ENCODE data around the gene CHI3L2. TPM values are rescaled to one million over a fixed set of nuclear protein-coding genes. Genes with fewer than 3 reads are reported as not detected.

Gene CHI3L2
- total RNA-seq, 1 donor from 2014 or later, result 1.3 TPM

DNA sequence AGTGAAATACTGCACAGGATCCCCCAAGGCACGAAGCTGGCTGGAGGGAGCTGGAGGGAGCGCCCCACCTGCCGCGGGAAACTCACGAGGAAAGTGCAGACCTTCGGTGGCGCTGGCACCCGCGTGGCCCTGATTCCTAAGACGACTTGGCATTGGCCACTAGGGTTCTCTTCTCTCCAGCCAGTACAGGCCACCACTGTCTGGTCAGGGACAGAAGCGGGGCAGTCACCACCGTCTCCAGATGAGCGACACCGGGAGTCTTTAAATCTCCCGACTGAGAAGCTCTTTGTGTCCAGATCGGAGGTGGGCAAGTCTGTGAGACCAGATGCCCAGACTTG lies 43.9 kb downstream of the CHI3L2 start:
- no peaks in the 10 kb centered on the region for H3K27me3 Mint-ChIP-seq (ENCODE audit: unreplicated experiment)
- H3K4me3 Mint-ChIP-seq (ENCODE audit: unreplicated experiment), result no peak overlapping the region
- no peak for DNase-seq (ENCODE audit: low spot score)
- no peak overlapping the region for H3K27ac Mint-ChIP-seq (ENCODE audit: unreplicated experiment)
- no peaks in the 10 kb centered on the region for H3K9me3 Mint-ChIP-seq (ENCODE audit: unreplicated experiment)
- TF ChIP-seq, protein P1, sequence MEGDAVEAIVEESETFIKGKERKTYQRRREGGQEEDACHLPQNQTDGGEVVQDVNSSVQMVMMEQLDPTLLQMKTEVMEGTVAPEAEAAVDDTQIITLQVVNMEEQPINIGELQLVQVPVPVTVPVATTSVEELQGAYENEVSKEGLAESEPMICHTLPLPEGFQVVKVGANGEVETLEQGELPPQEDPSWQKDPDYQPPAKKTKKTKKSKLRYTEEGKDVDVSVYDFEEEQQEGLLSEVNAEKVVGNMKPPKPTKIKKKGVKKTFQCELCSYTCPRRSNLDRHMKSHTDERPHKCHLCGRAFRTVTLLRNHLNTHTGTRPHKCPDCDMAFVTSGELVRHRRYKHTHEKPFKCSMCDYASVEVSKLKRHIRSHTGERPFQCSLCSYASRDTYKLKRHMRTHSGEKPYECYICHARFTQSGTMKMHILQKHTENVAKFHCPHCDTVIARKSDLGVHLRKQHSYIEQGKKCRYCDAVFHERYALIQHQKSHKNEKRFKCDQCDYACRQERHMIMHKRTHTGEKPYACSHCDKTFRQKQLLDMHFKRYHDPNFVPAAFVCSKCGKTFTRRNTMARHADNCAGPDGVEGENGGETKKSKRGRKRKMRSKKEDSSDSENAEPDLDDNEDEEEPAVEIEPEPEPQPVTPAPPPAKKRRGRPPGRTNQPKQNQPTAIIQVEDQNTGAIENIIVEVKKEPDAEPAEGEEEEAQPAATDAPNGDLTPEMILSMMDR (IDR thresholded peaks at IDR 0.05; ENCODE audit: unreplicated experiment), result no peak
- H3K36me3 Mint-ChIP-seq (ENCODE audit: low read depth, unreplicated experiment), result no peaks in the 10 kb centered on the region
- no peaks in the 10 kb centered on the region for H3K4me1 Mint-ChIP-seq (ENCODE audit: unreplicated experiment)

DNA sequence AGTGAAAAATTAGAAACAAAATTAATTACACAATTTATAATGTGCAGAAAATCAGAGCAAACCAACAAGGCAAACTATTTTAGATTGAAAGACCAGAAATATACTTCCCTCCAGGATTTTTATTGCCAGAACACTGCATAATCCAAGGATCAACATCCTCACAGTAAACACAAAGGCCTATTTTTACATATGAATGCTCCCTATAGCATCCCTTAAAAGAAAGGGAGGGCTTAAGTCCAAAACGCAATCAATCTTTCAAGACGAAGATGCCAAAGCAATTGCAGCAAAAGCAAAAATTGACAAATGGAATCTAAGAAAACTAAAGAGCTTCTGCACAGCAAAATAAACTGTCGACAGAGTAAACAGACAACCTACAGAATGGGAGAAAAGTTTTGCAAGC lies 44.6 kb downstream of the CHI3L2 start:
- no peak overlapping the region for H3K4me3 Mint-ChIP-seq (ENCODE audit: unreplicated experiment)
- H3K27me3 Mint-ChIP-seq (ENCODE audit: unreplicated experiment), result no peaks in the 10 kb centered on the region
- H3K4me1 Mint-ChIP-seq (ENCODE audit: unreplicated experiment), result no peaks in the 10 kb centered on the region
- TF ChIP-seq, protein P1 (IDR thresholded peaks at IDR 0.05; ENCODE audit: unreplicated experiment), result no peak
- H3K27ac Mint-ChIP-seq (ENCODE audit: unreplicated experiment), result no peak overlapping the region
- H3K36me3 Mint-ChIP-seq (ENCODE audit: low read depth, unreplicated experiment), result no peaks in the 10 kb centered on the region
- H3K9me3 Mint-ChIP-seq (ENCODE audit: unreplicated experiment), result no peaks in the 10 kb centered on the region
- DNase-seq (ENCODE audit: low spot score), result no peak

DNA sequence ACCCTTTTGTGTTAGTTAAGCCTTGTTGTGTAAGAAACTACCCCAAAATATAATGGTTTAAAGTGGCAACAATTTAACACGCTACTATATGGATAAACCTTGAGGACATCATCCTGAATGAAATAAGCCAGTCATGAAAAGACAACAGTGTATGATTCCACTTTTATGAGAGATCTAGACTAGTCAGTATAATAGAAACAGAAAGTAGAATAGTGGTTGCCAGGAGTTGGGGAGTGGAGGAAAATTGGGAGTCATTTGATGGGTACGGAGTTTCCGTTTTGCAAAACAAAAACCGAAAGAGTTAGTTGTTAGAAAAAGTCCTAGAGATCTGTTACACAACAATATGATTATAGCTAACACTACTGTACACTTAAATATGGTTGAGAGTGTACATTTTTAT lies 47.1 kb downstream of the CHI3L2 start:
- peaks cover 3% of the 10 kb centered on the region for H3K36me3 Mint-ChIP-seq (ENCODE audit: low read depth, unreplicated experiment)
- no peaks in the 10 kb centered on the region for H3K9me3 Mint-ChIP-seq (ENCODE audit: unreplicated experiment)
- no peak overlapping the region for H3K4me3 Mint-ChIP-seq (ENCODE audit: unreplicated experiment)
- no peaks in the 10 kb centered on the region for H3K27me3 Mint-ChIP-seq (ENCODE audit: unreplicated experiment)
- TF ChIP-seq, protein P1 (IDR thresholded peaks at IDR 0.05; ENCODE audit: unreplicated experiment), result no peak
- no peak overlapping the region for H3K27ac Mint-ChIP-seq (ENCODE audit: unreplicated experiment)
- no peak for DNase-seq (ENCODE audit: low spot score)
- H3K4me1 Mint-ChIP-seq (ENCODE audit: unreplicated experiment), result no peaks in the 10 kb centered on the region

DNA sequence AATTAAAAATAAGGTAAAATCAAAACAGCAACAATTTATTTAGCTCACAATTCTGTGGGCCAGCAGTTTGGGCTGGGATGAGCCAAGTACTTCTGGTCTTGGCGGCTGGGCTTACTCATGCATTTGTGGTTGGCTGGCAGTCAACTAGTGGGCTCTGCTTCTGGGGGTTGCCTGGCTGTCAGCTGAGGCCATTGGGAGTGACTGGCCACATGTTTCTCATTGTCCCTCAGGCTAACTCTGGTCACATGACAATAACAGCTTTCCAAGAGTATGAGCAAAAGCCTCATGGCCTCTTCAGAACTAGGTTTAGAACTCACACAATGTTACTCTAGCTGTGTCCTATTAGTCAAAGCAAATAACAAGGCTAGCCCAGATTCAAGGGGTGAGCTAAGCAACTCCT lies 47.6 kb downstream of the CHI3L2 start:
- peaks cover 3% of the 10 kb centered on the region for H3K36me3 Mint-ChIP-seq (ENCODE audit: low read depth, unreplicated experiment)
- no peak for DNase-seq (ENCODE audit: low spot score)
- H3K4me3 Mint-ChIP-seq (ENCODE audit: unreplicated experiment), result no peak overlapping the region
- TF ChIP-seq, protein P1 (IDR thresholded peaks at IDR 0.05; ENCODE audit: unreplicated experiment), result no peak
- no peaks in the 10 kb centered on the region for H3K9me3 Mint-ChIP-seq (ENCODE audit: unreplicated experiment)
- no peak overlapping the region for H3K27ac Mint-ChIP-seq (ENCODE audit: unreplicated experiment)
- no peaks in the 10 kb centered on the region for H3K4me1 Mint-ChIP-seq (ENCODE audit: unreplicated experiment)
- no peaks in the 10 kb centered on the region for H3K27me3 Mint-ChIP-seq (ENCODE audit: unreplicated experiment)

DNA sequence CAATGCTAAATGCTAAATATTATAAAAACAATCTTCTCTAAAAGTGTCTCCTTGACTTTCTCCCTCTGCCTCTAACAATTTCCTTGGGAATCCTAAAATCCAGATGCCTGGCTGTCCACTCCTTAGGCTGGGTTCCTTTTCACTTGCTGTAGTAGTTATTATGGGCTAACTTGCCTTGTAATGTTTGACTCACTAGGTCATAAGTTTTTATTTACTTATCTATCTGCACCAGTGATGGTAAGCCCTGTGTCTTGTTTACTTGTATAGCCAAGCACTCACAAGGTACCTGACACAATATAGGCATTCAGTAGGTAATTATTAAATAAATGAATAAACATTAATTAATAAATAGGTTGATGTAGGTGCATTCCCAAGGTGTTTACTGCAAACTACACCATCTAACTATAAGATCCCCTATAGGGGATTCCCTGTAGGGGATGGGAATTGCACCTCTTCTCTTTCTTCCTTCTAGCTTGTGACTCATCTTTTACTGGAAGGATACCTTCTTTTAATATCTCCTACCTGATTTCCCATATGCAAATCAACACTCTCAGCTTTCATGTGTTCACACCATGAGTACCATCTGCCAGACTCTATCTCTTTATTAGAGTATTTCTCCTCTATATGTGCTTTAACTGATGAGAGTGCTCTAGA lies 48.4 kb downstream of the CHI3L2 start:
- TF ChIP-seq, protein P1 (IDR thresholded peaks at IDR 0.05; ENCODE audit: unreplicated experiment), result no peak
- H3K27ac Mint-ChIP-seq (ENCODE audit: unreplicated experiment), result no peak overlapping the region
- no peaks in the 10 kb centered on the region for H3K9me3 Mint-ChIP-seq (ENCODE audit: unreplicated experiment)
- H3K4me1 Mint-ChIP-seq (ENCODE audit: unreplicated experiment), result no peaks in the 10 kb centered on the region
- H3K36me3 Mint-ChIP-seq (ENCODE audit: low read depth, unreplicated experiment), result peaks cover 3% of the 10 kb centered on the region
- H3K4me3 Mint-ChIP-seq (ENCODE audit: unreplicated experiment), result no peak overlapping the region
- DNase-seq (ENCODE audit: low spot score), result no peak
- H3K27me3 Mint-ChIP-seq (ENCODE audit: unreplicated experiment), result no peaks in the 10 kb centered on the region

Measured in endothelial cell (in vitro differentiated cells).